ENCODE data around the gene ITGAX.
"Not testable (repeated sequence)": the region's sequence is repeated elsewhere in the genome, so short reads cannot be mapped to it uniquely, and the experiment has no call there.

Gene ITGAX

DNA sequence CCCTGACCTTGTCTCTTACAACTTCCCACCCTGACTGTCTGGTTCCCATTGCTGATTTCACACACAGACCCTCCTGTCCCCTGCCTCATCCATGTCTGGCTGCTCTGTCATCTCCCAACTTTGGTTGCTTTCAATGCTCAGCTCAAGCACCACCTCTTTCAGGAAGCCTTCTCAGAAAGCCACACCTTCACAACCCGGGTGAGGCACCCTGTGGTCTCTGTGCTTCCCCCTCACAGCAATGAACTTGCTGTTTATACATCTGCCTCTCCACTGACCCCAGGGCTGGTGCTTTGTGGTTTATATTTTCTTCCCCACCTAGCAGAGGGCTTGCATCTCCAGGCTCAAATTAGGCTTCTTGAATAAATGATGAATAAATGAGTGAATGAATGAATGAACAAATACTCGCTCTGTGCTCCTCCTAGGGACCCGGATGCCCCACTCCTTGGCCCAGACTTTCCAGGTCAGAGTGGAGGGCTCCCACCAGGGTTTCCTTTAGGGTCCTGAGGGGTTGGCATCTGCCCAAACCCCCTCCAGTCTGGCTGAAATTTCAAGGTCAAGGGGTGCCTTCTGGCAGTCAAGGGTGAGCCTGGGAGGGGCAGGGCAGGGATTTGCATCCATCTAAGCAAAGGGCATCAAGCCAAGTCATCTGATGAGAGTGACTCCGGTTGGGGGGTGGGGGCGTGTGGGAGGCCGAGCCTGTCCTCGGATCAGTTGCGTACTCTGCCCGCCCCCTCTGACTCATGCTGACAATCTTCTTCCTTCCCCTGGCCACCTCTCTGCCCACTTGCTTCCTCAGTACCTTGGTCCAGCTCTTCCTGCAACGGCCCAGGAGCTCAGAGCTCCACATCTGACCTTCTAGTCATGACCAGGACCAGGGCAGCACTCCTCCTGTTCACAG is at the start of gene ITGAX:
ITGAX (plus strand) TSS at position 783 of the 898 bp plus-strand sequence; CDS start at position 862, 79 bp downstream.
- H3K4me3 ChIP-seq (ENCODE audit: low read length), result no peak within 1 kb of the TSS
- TF ChIP-seq ZNF274 (IDR thresholded peaks at IDR 0.05; ENCODE audit: low read depth, low read length), result no peak

DNA sequence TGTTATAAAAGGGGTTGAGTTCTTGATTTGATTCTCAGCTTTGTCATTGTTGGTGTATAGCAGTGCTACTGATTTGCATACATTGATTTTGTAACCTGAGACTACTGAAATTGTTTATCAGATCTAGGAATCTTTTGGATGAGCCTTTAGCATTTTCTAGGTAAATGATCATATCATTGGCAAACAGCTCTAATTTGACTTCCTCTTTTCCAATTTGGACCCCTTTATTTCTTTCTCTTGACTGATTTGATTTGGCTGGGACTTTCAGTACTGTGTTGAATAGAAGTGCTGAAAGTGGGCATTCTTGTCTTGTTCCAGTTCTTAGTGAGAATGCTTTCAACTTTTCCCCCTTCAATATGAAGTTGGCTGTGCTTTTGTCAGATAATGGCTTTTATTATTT is 49.8 kb upstream of the ITGAX start:
- TF ChIP-seq ZNF274 (IDR thresholded peaks at IDR 0.05; ENCODE audit: low read depth, low read length), result no peak
- H3K4me3 ChIP-seq (ENCODE audit: low read length), result no peak overlapping the region

DNA sequence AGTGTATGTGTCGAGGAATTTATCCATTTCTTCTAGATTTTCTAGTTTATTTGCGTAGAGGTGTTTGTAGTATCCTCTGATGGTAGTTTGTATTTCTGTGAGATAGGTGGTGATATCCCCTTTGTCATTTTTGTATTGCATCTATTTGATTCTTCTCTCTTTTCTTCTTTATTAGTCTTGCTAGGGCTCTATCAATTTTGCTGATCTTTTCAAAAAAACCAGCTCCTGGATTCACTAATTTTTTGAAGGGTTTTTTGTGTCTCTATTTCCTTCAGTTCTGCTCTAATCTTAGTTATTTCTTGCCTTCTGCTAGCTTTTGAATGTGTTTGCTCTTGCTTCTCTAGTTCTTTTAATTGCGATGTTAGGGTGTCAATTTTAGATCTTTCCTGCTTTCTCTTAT is 46.6 kb upstream of the ITGAX start:
- not testable (repeated sequence) for H3K4me3 ChIP-seq (ENCODE audit: low read length)

DNA sequence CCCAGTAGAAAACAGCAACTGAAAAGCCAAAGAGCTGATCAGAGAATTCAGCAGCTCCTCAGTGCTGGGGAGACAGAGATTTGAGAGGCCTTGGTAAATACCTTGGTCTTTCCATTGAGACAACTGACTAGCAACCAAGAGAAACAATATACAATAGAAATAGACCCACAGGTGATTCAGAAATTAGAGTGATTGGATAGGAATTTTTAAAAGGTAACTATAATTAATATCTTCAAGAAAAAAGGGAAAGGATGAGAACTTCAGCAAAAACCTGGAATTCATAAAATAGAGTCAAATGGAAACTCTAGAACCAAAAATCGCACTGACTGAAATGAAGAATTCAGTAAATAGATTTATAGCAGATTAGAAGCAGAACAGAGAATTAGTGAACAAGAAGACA is 32.5 kb upstream of the ITGAX start:
- no peak overlapping the region for H3K4me3 ChIP-seq (ENCODE audit: low read length)
- TF ChIP-seq ZNF274 (IDR thresholded peaks at IDR 0.05; ENCODE audit: low read depth, low read length), result no peak

DNA sequence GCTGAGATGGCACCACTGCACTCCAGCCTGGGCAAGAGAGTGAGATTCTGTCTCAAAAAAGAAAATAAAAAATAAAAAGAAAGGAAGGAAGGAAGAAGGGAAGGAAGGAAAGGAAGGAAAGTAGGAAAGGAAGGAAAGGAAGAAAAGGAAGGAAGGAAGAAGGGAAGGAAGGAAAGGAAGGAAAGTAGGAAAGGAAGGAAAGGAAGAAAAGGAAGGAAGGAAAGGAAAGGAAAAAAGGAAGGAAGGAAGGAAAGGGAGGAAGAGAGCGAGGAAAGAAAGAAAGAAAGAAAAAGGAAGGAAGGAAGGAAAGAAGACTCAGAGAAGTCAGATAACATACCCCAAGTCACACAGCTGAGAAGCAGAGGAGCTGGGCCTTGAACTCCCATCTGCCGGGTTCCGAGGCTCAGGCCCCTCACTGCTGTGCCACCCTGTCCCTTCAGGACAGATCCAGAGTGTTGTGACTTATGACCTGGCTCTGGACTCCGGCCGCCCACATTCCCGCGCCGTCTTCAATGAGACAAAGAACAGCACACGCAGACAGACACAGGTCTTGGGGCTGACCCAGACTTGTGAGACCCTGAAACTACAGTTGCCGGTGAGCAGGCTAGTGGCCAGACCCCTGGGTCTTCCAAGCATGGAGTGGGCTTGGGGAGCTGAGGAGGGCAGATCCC is 30.9 kb upstream of the ITGAX start:
- TF ChIP-seq ZNF274 (IDR thresholded peaks at IDR 0.05; ENCODE audit: low read depth, low read length), result no peak
- no peak overlapping the region for H3K4me3 ChIP-seq (ENCODE audit: low read length)

DNA sequence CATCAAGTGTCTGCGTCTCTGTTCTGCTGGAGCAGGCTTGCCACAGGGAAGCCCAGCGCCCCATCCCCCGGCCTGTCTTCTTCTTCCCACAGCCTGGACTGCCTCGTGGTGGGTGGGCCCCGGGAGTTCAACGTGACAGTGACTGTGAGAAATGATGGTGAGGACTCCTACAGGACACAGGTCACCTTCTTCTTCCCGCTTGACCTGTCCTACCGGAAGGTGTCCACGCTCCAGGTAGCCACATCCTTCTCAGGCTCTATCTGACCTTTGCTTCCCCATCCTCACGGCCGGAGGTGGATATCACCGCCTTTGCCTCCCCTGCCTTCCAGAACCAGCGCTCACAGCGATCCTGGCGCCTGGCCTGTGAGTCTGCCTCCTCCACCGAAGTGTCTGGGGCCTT is 29.8 kb upstream of the ITGAX start:
- no peak for TF ChIP-seq ZNF274 (IDR thresholded peaks at IDR 0.05; ENCODE audit: low read depth, low read length)
- H3K4me3 ChIP-seq (ENCODE audit: low read length), result no peak overlapping the region

DNA sequence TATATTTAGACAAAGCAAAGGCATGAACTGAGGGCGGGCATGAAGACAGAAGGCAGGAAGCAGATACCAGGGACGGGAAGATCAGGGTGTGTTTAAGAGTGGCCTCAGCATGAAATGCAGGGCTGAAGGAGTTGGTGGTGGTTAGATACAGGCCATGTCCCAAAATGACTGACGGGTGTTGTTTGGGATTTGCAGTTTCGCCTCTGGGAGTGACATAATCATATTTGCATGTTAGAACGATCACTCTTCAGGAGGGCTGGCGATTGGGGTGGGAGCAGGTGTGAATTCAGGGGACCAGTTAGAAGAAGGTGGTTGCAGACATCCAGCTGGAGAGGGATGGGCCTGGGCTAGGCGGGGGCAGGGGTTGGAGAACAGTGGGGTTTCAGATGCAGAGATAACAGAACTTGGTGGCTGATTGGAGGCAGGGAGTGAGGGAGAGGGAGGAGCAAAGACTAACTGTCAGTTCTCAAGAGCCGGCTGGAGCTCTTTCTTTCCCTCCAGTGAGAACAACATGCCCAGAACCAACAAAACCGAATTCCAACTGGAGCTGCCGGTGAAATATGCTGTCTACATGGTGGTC is 27.2 kb upstream of the ITGAX start:
- TF ChIP-seq ZNF274 (IDR thresholded peaks at IDR 0.05; ENCODE audit: low read depth, low read length), result no peak
- H3K4me3 ChIP-seq (ENCODE audit: low read length), result no peak overlapping the region

DNA sequence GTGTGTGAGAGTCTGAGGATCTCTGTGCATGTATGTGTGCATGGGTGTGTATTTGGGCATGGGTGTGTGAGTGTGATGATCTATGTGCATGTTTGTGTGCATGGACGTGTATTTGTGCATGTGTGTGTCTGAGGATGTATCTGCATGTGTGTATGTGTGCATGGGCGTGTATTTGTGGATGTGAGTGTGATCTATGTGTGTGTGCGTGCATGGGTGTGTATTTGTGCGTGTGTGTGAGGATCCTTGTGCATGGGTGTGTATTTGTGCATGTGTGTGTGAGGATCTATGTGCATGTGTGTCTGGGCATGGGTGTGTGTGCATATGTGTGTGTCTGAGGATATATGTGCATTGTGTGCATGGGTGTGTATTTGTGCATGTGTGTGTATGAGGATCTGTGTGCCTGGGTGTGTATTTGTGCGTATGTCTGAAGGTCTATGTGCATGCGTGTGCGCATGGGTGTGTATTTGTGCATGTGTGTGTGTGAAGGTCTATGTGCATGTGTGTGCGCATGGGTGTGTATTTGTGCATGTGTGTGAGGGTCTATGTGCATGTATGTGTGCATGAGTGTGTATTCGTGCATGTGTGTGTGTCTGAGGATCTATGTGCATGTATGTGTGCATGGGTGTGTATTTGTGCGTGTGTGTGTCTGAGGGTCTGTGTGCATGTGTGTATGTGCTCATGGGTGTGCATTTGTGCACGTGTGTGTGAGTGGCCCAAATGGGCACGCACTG is 26.5 kb upstream of the ITGAX start:
- no peak overlapping the region for H3K4me3 ChIP-seq (ENCODE audit: low read length)
- TF ChIP-seq ZNF274 (IDR thresholded peaks at IDR 0.05; ENCODE audit: low read depth, low read length), result no peak

DNA sequence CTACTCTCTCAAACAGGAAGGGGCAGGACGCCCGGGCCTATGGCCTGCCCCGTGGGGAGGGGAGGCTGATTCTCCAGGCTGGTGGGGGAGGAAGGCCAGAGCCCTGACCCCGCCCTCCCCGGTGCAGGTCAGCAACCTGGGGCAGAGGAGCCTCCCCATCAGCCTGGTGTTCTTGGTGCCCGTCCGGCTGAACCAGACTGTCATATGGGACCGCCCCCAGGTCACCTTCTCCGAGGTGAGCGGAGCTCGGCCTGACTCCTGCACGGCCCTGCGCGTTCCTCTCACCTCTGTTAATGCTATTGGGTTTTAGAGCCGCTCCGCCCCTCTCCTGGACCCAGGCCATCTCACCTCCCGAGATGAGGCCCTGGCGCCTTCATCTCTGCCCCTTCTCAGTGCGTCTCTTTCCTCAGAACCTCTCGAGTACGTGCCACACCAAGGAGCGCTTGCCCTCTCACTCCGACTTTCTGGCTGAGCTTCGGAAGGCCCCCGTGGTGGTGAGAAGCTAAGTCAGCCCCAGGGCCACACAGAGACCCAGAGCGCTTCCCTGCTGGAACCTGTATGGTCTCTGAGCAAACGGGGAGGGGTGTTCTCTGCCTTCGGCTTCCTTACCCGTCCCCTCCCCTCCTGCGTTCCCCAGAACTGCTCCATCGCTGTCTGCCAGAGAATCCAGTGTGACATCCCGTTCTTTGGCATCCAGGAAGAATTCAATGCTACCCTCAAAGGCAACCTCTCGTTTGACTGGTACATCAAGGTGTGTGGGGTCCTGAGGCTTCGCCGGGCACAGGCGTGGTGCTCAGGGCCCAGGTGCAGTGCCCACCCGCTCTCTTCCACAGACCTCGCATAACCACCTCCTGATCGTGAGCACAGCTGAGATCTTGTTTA is 25.1 kb upstream of the ITGAX start:
- H3K4me3 ChIP-seq (ENCODE audit: low read length), result no peak overlapping the region
- TF ChIP-seq ZNF274 (IDR thresholded peaks at IDR 0.05; ENCODE audit: low read depth, low read length), result no peak

DNA sequence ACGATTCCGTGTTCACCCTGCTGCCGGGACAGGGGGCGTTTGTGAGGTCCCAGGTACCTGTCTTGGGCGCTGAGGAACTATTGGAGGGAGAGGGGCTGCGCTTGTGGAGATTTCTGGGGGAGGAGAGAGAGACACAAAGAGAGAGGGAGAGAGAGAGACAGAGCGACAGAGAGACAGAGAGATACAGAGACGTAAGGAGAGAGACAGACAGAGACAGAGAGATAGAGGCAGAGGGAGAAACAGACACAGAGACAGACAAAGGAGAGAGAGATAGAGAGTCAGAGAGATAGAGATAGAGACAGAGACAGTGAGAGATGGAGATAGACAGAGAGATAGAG is 24.5 kb upstream of the ITGAX start:
- TF ChIP-seq ZNF274 (IDR thresholded peaks at IDR 0.05; ENCODE audit: low read depth, low read length), result no peak
- H3K4me3 ChIP-seq (ENCODE audit: low read length), result no peak overlapping the region

DNA sequence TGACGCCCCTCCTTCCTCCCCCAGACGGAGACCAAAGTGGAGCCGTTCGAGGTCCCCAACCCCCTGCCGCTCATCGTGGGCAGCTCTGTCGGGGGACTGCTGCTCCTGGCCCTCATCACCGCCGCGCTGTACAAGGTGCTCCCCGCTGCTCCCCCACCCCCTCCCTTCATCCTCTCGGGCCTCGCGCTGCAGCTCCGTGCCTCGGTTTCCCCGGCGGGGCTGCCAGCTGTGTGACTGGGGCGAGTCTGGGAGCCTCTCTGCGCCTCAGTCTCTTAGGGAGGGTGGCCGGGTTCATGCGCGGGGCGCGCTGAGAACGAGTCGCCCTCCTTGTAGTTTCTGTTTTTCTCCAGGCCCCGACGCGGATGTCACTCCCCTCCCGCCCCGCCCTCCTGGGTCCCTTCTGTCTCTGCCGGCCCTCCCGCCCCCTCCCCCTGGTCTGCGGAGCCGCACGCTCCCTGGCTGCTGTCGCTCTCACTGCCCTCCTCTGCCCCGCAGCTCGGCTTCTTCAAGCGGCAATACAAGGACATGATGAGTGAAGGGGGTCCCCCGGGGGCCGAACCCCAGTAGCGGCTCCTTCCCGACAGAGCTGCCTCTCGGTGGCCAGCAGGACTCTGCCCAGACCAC is 23.7 kb upstream of the ITGAX start:
- H3K4me3 ChIP-seq (ENCODE audit: low read length), result no peak overlapping the region; the same call in 1 of the 2 replicates
- no peak for TF ChIP-seq ZNF274 (IDR thresholded peaks at IDR 0.05; ENCODE audit: low read depth, low read length)

DNA sequence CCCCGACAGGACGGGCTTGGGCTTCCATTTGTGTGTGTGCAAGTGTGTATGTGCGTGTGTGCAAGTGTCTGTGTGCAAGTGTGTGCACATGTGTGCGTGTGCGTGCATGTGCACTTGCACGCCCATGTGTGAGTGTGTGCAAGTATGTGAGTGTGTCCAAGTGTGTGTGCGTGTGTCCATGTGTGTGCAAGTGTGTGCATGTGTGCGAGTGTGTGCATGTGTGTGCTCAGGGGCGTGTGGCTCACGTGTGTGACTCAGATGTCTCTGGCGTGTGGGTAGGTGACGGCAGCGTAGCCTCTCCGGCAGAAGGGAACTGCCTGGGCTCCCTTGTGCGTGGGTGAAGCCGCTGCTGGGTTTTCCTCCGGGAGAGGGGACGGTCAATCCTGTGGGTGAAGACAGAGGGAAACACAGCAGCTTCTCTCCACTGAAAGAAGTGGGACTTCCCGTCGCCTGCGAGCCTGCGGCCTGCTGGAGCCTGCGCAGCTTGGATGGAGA is 23.1 kb upstream of the ITGAX start:
- H3K4me3 ChIP-seq (ENCODE audit: low read length), result no peak overlapping the region

DNA sequence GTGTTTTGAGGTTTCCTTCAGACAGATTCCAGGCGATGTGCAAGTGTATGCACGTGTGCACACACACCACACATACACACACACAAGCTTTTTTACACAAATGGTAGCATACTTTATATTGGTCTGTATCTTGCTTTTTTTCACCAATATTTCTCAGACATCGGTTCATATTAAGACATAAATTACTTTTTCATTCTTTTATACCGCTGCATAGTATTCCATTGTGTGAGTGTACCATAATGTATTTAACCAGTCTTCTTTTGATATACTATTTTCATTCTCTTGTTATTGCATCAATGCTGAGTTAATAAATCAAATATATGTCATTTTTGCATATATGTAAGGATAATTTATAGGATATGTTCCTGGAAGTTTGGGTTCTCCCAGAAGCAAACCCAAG is 22.4 kb upstream of the ITGAX start:
- no peak for TF ChIP-seq ZNF274 (IDR thresholded peaks at IDR 0.05; ENCODE audit: low read depth, low read length)
- no peak overlapping the region for H3K4me3 ChIP-seq (ENCODE audit: low read length)

More for the DNA sequence above, 23.1 kb upstream of the ITGAX start:
- TF ChIP-seq ZNF274 (IDR thresholded peaks at IDR 0.05; ENCODE audit: low read depth, low read length), result no peak

Data from GM08714 (cell line).